Fibroblast of lung (primary cell): ENCODE measurements around the gene P2RX1.

Experiments used
- EZH2 ChIP-seq: IDR thresholded peaks from 2 replicates; pipeline ENCODE4 v1.5.1; 2012; ENCODE audit warnings: low read length, control low read depth, mild to moderate bottlenecking; ENCODE audit errors: missing control alignments
- TF ChIP-seq, protein P1 (sequence below), 2 donors: IDR thresholded peaks in 1 of 2; conservative IDR thresholded peaks in 1 of 2; 1 replicate in 1 of 2; 2 replicates in 1 of 2; pipeline ENCODE4 v1.5.1; 2011 to 2012; ENCODE audit warnings: low read length in 2 of 2, control low read depth in 1 of 2, inconsistent platforms in 1 of 2, low read depth in 1 of 2, mild to moderate bottlenecking in 1 of 2

GRCh38 chr17:3951003-3951402 is 34.7 kb upstream of the P2RX1 start:
- TF ChIP-seq, protein P1, sequence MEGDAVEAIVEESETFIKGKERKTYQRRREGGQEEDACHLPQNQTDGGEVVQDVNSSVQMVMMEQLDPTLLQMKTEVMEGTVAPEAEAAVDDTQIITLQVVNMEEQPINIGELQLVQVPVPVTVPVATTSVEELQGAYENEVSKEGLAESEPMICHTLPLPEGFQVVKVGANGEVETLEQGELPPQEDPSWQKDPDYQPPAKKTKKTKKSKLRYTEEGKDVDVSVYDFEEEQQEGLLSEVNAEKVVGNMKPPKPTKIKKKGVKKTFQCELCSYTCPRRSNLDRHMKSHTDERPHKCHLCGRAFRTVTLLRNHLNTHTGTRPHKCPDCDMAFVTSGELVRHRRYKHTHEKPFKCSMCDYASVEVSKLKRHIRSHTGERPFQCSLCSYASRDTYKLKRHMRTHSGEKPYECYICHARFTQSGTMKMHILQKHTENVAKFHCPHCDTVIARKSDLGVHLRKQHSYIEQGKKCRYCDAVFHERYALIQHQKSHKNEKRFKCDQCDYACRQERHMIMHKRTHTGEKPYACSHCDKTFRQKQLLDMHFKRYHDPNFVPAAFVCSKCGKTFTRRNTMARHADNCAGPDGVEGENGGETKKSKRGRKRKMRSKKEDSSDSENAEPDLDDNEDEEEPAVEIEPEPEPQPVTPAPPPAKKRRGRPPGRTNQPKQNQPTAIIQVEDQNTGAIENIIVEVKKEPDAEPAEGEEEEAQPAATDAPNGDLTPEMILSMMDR (conservative IDR thresholded peaks at IDR 0.05 in 1 of 2, IDR thresholded peaks at IDR 0.05 in 1 of 2; ENCODE audit: low read depth in 1 of 2, low read length in 2 of 2) = no peak
- TF ChIP-seq EZH2 = no peak
